GM12872 (cell line): Measurements from ENCODE around the gene PDE9A.

ENCODE experiments used
- CTCF ChIP-seq: IDR thresholded peaks from 3 replicates; pipeline ENCODE4 v1.5.1; 2011; ENCODE audit warnings: low read depth, mild to moderate bottlenecking, low read length, moderate library complexity; ENCODE audit not compliant: insufficient read depth

The PDE9A gene

GRCh38 chr21:42638266-42638863 is 15.1 kb upstream of the PDE9A start:
- TF ChIP-seq CTCF, result no peak

- no peak for TF ChIP-seq CTCF
These were observed 13.7 kb upstream of the PDE9A start for GRCh38 chr21:42639646-42640152.

- no peak for TF ChIP-seq CTCF
These were observed 12.9 kb upstream of the PDE9A start for GRCh38 chr21:42640486-42640885.

- TF ChIP-seq CTCF, result no peak
These were observed 11.9 kb upstream of the PDE9A start for GRCh38 chr21:42641311-42642218.

- no peak for TF ChIP-seq CTCF
These were observed 11.1 kb upstream of the PDE9A start for GRCh38 chr21:42642219-42642745.

- no peak for TF ChIP-seq CTCF
These were observed 8.9 kb upstream of the PDE9A start for GRCh38 chr21:42644223-42645208.
